Mucosa of rectum (tissue), 2 donors: ENCODE results near the gene NFE2.

Experiments used
- H3K27ac ChIP-seq, 2 donors: one replicate each; pipeline ENCODE4 v1.7.0; 2013; ENCODE audit warnings: inconsistent platforms in 2 of 2, low read depth in 2 of 2, low read length in 2 of 2
- H3K27me3 ChIP-seq, 2 donors: one replicate each; pipeline ENCODE4 v1.7.0; 2013; ENCODE audit warnings: low read length in 2 of 2; ENCODE audit not compliant: control insufficient read depth in 2 of 2, insufficient read depth in 2 of 2
- H3K36me3 ChIP-seq, 2 donors: one replicate each; pipeline ENCODE4 v1.7.0; 2013; ENCODE audit warnings: low read length in 2 of 2; ENCODE audit not compliant: control insufficient read depth in 2 of 2, insufficient read depth in 2 of 2
- H3K4me1 ChIP-seq, 2 donors: one replicate each; pipeline ENCODE4 v1.7.0; 2013; ENCODE audit warnings: low read length in 2 of 2, mild to moderate bottlenecking in 1 of 2; ENCODE audit not compliant: control insufficient read depth in 2 of 2, insufficient read depth in 2 of 2
- H3K4me3 ChIP-seq, 2 donors: one replicate each; pipeline ENCODE4 v1.7.0; 2013; ENCODE audit warnings: low read length in 2 of 2
- H3K9ac ChIP-seq, 2 donors: one replicate each; pipeline ENCODE4 v1.7.0; 2013; ENCODE audit warnings: low read length in 2 of 2, low read depth in 1 of 2, mild to moderate bottlenecking in 1 of 2
- H3K9me3 ChIP-seq, 2 donors: one replicate each; pipeline ENCODE4 v1.7.0; 2013; ENCODE audit warnings: low read length in 2 of 2; ENCODE audit not compliant: control insufficient read depth in 2 of 2
- donor health status: healthy.
- donor health status: Normal muscosa, but diverticular disease.

NFE2 gene

GRCh38 chr12:54306925-54307741 lies 6.3 kb upstream of the NFE2 start:
- Histone ChIP-seq H3K4me3 (no peak overlapping the region), H3K36me3 (no peaks in the 10 kb centered on the region), H3K9me3 (no peaks in the 10 kb centered on the region), H3K9ac (no peak overlapping the region), H3K27ac (peak overlapping the region; percentile 14 to 48), H3K27me3 (peaks cover 3 to 6% of the 10 kb centered on the region in 2 donors), H3K4me1 (peaks cover 3 to 4% of the 10 kb centered on the region in 2 donors)

GRCh38 chr12:54304187-54304810 lies 3.5 kb upstream of the NFE2 start:
- Histone ChIP-seq H3K4me3 (no peak overlapping the region), H3K27ac (no peak overlapping the region), H3K4me1 (peaks cover 8 to 10% of the 10 kb centered on the region in 2 donors), H3K9ac (no peak overlapping the region), H3K9me3 (no peaks in the 10 kb centered on the region), H3K36me3 (no peaks in the 10 kb centered on the region), H3K27me3 (peaks cover 17 to 24% of the 10 kb centered on the region in 2 donors)

GRCh38 chr12:54303640-54304039 lies 2.8 kb upstream of the NFE2 start:
- no peak overlapping the region for H3K9ac ChIP-seq
- peaks cover 20 to 29% of the 10 kb centered on the region in 2 donors for H3K27me3 ChIP-seq
- no peaks in the 10 kb centered on the region for H3K9me3 ChIP-seq
- no peaks in the 10 kb centered on the region for H3K36me3 ChIP-seq
- no peak overlapping the region for H3K27ac ChIP-seq
- peaks cover 8 to 10% of the 10 kb centered on the region in 2 donors for H3K4me1 ChIP-seq
- H3K4me3 ChIP-seq, result no peak overlapping the region

- H3K27ac ChIP-seq, result peak overlapping the region in 1 of 2 donors; percentile 9
- H3K9me3 ChIP-seq, result no peaks in the 10 kb centered on the region
- H3K4me3 ChIP-seq, result no peak overlapping the region
- H3K27me3 ChIP-seq, result peaks cover 19 to 29% of the 10 kb centered on the region in 2 donors
- no peaks in the 10 kb centered on the region for H3K36me3 ChIP-seq
- no peak overlapping the region for H3K9ac ChIP-seq
- peaks cover 6 to 8% of the 10 kb centered on the region in 2 donors for H3K4me1 ChIP-seq
Observed at GRCh38 chr12:54301428-54302048, 723 bp upstream of the NFE2 start.

GRCh38 chr12:54300225-54300731 lies 537 bp downstream of the NFE2 start:
- peaks cover 19 to 29% of the 10 kb centered on the region in 2 donors for H3K27me3 ChIP-seq

GRCh38 chr12:54299515-54300224 lies 1.1 kb downstream of the NFE2 start:
- Histone ChIP-seq H3K9ac (no peak overlapping the region), H3K27me3 (peaks cover 19 to 29% of the 10 kb centered on the region in 2 donors), H3K9me3 (no peaks in the 10 kb centered on the region), H3K4me1 (peaks cover 6 to 8% of the 10 kb centered on the region in 2 donors), H3K4me3 (no peak overlapping the region), H3K27ac (no peak overlapping the region), H3K36me3 (no peaks in the 10 kb centered on the region)

More at GRCh38 chr12:54300225-54300731, 537 bp downstream of the NFE2 start:
- H3K36me3 ChIP-seq, result no peaks in the 10 kb centered on the region
- H3K9ac ChIP-seq, result no peak overlapping the region
- H3K27ac ChIP-seq, result no peak overlapping the region
- peaks cover 6 to 8% of the 10 kb centered on the region in 2 donors for H3K4me1 ChIP-seq
- H3K9me3 ChIP-seq, result no peaks in the 10 kb centered on the region
- no peak overlapping the region for H3K4me3 ChIP-seq

GRCh38 chr12:54298904-54299303 lies 1.9 kb downstream of the NFE2 start:
- Histone ChIP-seq H3K27ac (no peak overlapping the region), H3K4me1 (peaks cover 6% of the 10 kb centered on the region in 2 donors), H3K4me3 (no peak overlapping the region), H3K9ac (no peak overlapping the region), H3K27me3 (peaks cover 19 to 29% of the 10 kb centered on the region in 2 donors), H3K36me3 (no peaks in the 10 kb centered on the region), H3K9me3 (no peaks in the 10 kb centered on the region)

- H3K27me3 ChIP-seq, result peaks cover 14 to 26% of the 10 kb centered on the region in 2 donors
- H3K9ac ChIP-seq, result no peak overlapping the region
- H3K4me1 ChIP-seq, result peaks cover 6% of the 10 kb centered on the region in 2 donors
- no peak overlapping the region for H3K4me3 ChIP-seq
- no peak overlapping the region for H3K27ac ChIP-seq
- no peaks in the 10 kb centered on the region for H3K36me3 ChIP-seq
- H3K9me3 ChIP-seq, result no peaks in the 10 kb centered on the region
Observed at GRCh38 chr12:54296393-54297099, 4.3 kb downstream of the NFE2 start.

- H3K9me3 ChIP-seq, result no peaks in the 10 kb centered on the region
Observed at GRCh38 chr12:54294953-54295566, 5.8 kb downstream of the NFE2 start.

More at GRCh38 chr12:54294953-54295566, 5.8 kb downstream of the NFE2 start:
- Histone ChIP-seq H3K4me3 (no peak overlapping the region), H3K36me3 (no peaks in the 10 kb centered on the region), H3K9ac (no peak overlapping the region), H3K27ac (no peak overlapping the region), H3K27me3 (peaks cover 10 to 12% of the 10 kb centered on the region in 2 donors), H3K4me1 (no peaks in the 10 kb centered on the region)
